Measurements from ENCODE around the gene EREG. TPM values are rescaled to one million over a fixed set of nuclear protein-coding genes. Genes with fewer than 3 reads are reported as not detected.

EREG gene
- not detected in 2 replicates for total RNA-seq
- polyA plus RNA-seq, result not detected in 2 replicates

GRCh38 chr4:74364652-74365491, at the start of gene EREG:
TSS of gene EREG (plus strand) at chr4:74365145. CDS start at chr4:74365309, 164 bp downstream.
- Histone ChIP-seq H3K4me3 (peak within 1 kb of the TSS; percentile 22), H3K27me3 (peaks cover 39% of the 10 kb centered on the region), H3K9me3 (ENCODE audit: low read depth) (no peaks in the 10 kb centered on the region), H3K4me1 (ENCODE audit: low read depth) (peaks cover 19% of the 10 kb centered on the region), H3K27ac (no peak within 1 kb of the TSS), H3K36me3 (no peaks in the 10 kb centered on the region)
- DNase-seq (ENCODE audit: low read depth in 1 of 2, low spot score in 1 of 2), result peak; percentile 62
- TF ChIP-seq CTCF (IDR thresholded peaks at IDR 0.05; ENCODE audit: low read depth, low read length), result no peak

GRCh38 chr4:74315376-74315775, 49.6 kb upstream of the EREG start:
- Histone ChIP-seq H3K27ac (no peak overlapping the region), H3K36me3 (no peaks in the 10 kb centered on the region), H3K9me3 (ENCODE audit: low read depth) (no peaks in the 10 kb centered on the region), H3K4me1 (ENCODE audit: low read depth) (no peaks in the 10 kb centered on the region), H3K27me3 (no peaks in the 10 kb centered on the region), H3K4me3 (no peak overlapping the region)
- no peak for DNase-seq (ENCODE audit: low read depth in 1 of 2, low spot score in 1 of 2)
- TF ChIP-seq CTCF (IDR thresholded peaks at IDR 0.05; ENCODE audit: low read depth, low read length), result no peak

- Histone ChIP-seq H3K4me1 (ENCODE audit: low read depth) (no peaks in the 10 kb centered on the region), H3K9me3 (ENCODE audit: low read depth) (no peaks in the 10 kb centered on the region), H3K4me3 (no peak overlapping the region), H3K36me3 (no peaks in the 10 kb centered on the region), H3K27ac (no peak overlapping the region), H3K27me3 (no peaks in the 10 kb centered on the region)
- peak in 1 of 2 donors; percentile 46 for DNase-seq (ENCODE audit: low read depth in 1 of 2, low spot score in 1 of 2)
- TF ChIP-seq CTCF (IDR thresholded peaks at IDR 0.05; ENCODE audit: low read depth, low read length), result no peak
These were observed 48.5 kb upstream of the EREG start for GRCh38 chr4:74316397-74316796.

GRCh38 chr4:74317616-74318246, 47.2 kb upstream of the EREG start:
- Histone ChIP-seq H3K36me3 (no peaks in the 10 kb centered on the region), H3K4me1 (ENCODE audit: low read depth) (no peaks in the 10 kb centered on the region), H3K27ac (no peak overlapping the region), H3K4me3 (no peak overlapping the region), H3K9me3 (ENCODE audit: low read depth) (no peaks in the 10 kb centered on the region), H3K27me3 (peaks cover 6% of the 10 kb centered on the region)
- no peak for TF ChIP-seq CTCF (IDR thresholded peaks at IDR 0.05; ENCODE audit: low read depth, low read length)
- DNase-seq (ENCODE audit: low read depth in 1 of 2, low spot score in 1 of 2), result peak in 1 of 2 donors; percentile 77

GRCh38 chr4:74318276-74318675, 46.7 kb upstream of the EREG start:
- H3K27ac ChIP-seq, result no peak overlapping the region
- H3K4me1 ChIP-seq (ENCODE audit: low read depth), result no peaks in the 10 kb centered on the region
- DNase-seq (ENCODE audit: low read depth in 1 of 2, low spot score in 1 of 2), result no peak
- no peaks in the 10 kb centered on the region for H3K9me3 ChIP-seq (ENCODE audit: low read depth)
- H3K36me3 ChIP-seq, result no peaks in the 10 kb centered on the region
- TF ChIP-seq CTCF (IDR thresholded peaks at IDR 0.05; ENCODE audit: low read depth, low read length), result no peak
- peaks cover 9% of the 10 kb centered on the region for H3K27me3 ChIP-seq
- H3K4me3 ChIP-seq, result no peak overlapping the region
